Small intestine (tissue), 16 donors: ENCODE measurements around the gene OR56A4. TPM values are rescaled to one million over a fixed set of nuclear protein-coding genes. Genes with fewer than 3 reads are reported as not detected.
A peak's percentile ranks its signal among the peaks of the same experiment; 100 is the strongest.

Source experiments
- DNase-seq, 2 donors: peaks; one replicate each; pipeline versions ENCODE4 v3.0.0 to v3.0.0-alpha.2; 2013
- FAIRE-seq: peaks from 2 replicates; lab custom pipeline; 2012; peaks lifted over from hg19 to GRCh38; lab: Jason Lieb, UNC
- H3K27ac ChIP-seq, 3 donors: one replicate each; pipeline ENCODE4 v1.5.1; 2013; ENCODE audit warnings: low read length in 2 of 3, mild to moderate bottlenecking in 2 of 3, control low read depth in 1 of 3, inconsistent platforms in 1 of 3, low read depth in 1 of 3, moderate library complexity in 1 of 3
- H3K27me3 ChIP-seq, 3 donors: one replicate each; pipeline ENCODE4 v1.6.1; 2013; ENCODE audit warnings: low read length in 3 of 3, inconsistent platforms in 1 of 3; ENCODE audit not compliant: control insufficient read depth in 3 of 3, insufficient read depth in 3 of 3
- H3K36me3 ChIP-seq, 3 donors: one replicate each; pipeline ENCODE4 v1.6.1; 2013; ENCODE audit warnings: low read length in 3 of 3, inconsistent platforms in 1 of 3, low read depth in 1 of 3, mild to moderate bottlenecking in 1 of 3, moderate library complexity in 1 of 3; ENCODE audit not compliant: control insufficient read depth in 3 of 3, insufficient read depth in 2 of 3
- H3K4me1 ChIP-seq, 3 donors: one replicate each; pipeline ENCODE4 v1.6.1; 2013; ENCODE audit warnings: low read length in 2 of 3, inconsistent platforms in 1 of 3, low read depth in 1 of 3, mild to moderate bottlenecking in 1 of 3, moderate library complexity in 1 of 3; ENCODE audit not compliant: control insufficient read depth in 3 of 3, insufficient read depth in 2 of 3
- H3K4me3 ChIP-seq, 3 donors: one replicate each; pipeline ENCODE4 v1.5.1; 2013; ENCODE audit warnings: low read length in 3 of 3, control low read depth in 1 of 3, inconsistent platforms in 1 of 3, low read depth in 1 of 3, mild to moderate bottlenecking in 1 of 3, moderate library complexity in 1 of 3
- H3K9me3 ChIP-seq, 2 donors: one replicate each; pipeline ENCODE4 v1.6.1; 2013; ENCODE audit warnings: low read depth in 1 of 2, low read length in 1 of 2; ENCODE audit not compliant: control insufficient read depth in 2 of 2, insufficient read depth in 1 of 2
- WGBS, 3 donors: extraction: QIAGEN DNeasy Blood & Tissue Kit; methylation state at CpG; one replicate each; pipeline ENCODE4 v1.1.7; 2013; 5-methylcytosine and 5-hydroxymethylcytosine counted together
- long read RNA-seq, 10 donors: transcript quantifications; one replicate each; lab custom pipeline, GENCODE V29; 2026
- polyA plus RNA-seq, 4 donors: library from polyadenylated mRNA; stranded (reverse) in 3 of 4; unstranded in 1 of 4; fragments of 200-250 nt in 3 of 4; fragments of 120-200 nt in 1 of 4; gene quantifications; one replicate each; pipeline versions ENCODE4 v1.2.1 to v1.2.3, GENCODE V29; 2013
- donor health status: healthy with polysubstance abuse.
- donor health status: control.
- donor health status: control.
- donor health status: Bipolar disorder and iron deficiency.
- donor health status: healthy.

The OR56A4 gene
- polyA plus RNA-seq: under 1 TPM in 1 of 4 donors, not detected in 3; 0.01 TPM
- long read RNA-seq, donor 1: 0 reads
- long read RNA-seq, donor 2: 0 reads
- long read RNA-seq, donor 3: 0 reads
- long read RNA-seq, donor 4: 0 reads
- long read RNA-seq, donor 5: 0 reads
- long read RNA-seq, donor 6: 0 reads
- long read RNA-seq, donor 7: 0 reads
- long read RNA-seq, donor 8: 0 reads
- long read RNA-seq, donor 9: 0 reads
- long read RNA-seq, donor 10: 0 reads

- no peak within 1 kb of the TSS for H3K27ac ChIP-seq
- H3K4me1 ChIP-seq: no peaks in the 10 kb centered on the region
- peaks cover 0 to 3% (median 0%) of the 10 kb centered on the region in 3 donors for H3K27me3 ChIP-seq
- H3K4me3 ChIP-seq: no peak within 1 kb of the TSS
- no peaks in the 10 kb centered on the region for H3K9me3 ChIP-seq
- no peak for DNase-seq
- no peak for FAIRE-seq
- H3K36me3 ChIP-seq: no peaks in the 10 kb centered on the region
Measured at GRCh38 chr11:6006846-6007245, at the start of gene OR56A4. TSS of gene OR56A4 (minus strand) at chr11:6006946. CDS start at chr11:6002992, 3,954 bp downstream.

- DNase-seq: no peak
- Histone ChIP-seq H3K36me3 (no peaks in the 10 kb centered on the region), H3K9me3 (no peaks in the 10 kb centered on the region), H3K27ac (no peak overlapping the region), H3K27me3 (peaks cover 0 to 3% (median 0%) of the 10 kb centered on the region in 3 donors), H3K4me3 (no peak overlapping the region), H3K4me1 (no peaks in the 10 kb centered on the region)
- FAIRE-seq: no peak
Measured at GRCh38 chr11:6055569-6055968, 48.8 kb upstream of the OR56A4 start.

- H3K27me3 ChIP-seq: peaks cover 0 to 3% (median 0%) of the 10 kb centered on the region in 3 donors
- 47 to 65% (median 56%) methylated on average over 3 of the region's 3 CpGs for WGBS, 3 donors
- no peaks in the 10 kb centered on the region for H3K9me3 ChIP-seq
- no peaks in the 10 kb centered on the region for H3K4me1 ChIP-seq
- no peaks in the 10 kb centered on the region for H3K36me3 ChIP-seq
- no peak overlapping the region for H3K4me3 ChIP-seq
- H3K27ac ChIP-seq: no peak overlapping the region
- DNase-seq (no peak), FAIRE-seq (no peak)
Measured at GRCh38 chr11:6052374-6052773, 45.6 kb upstream of the OR56A4 start.

- no peaks in the 10 kb centered on the region for H3K27me3 ChIP-seq
- no peak overlapping the region for H3K27ac ChIP-seq
- no peaks in the 10 kb centered on the region for H3K36me3 ChIP-seq
- H3K9me3 ChIP-seq: no peaks in the 10 kb centered on the region
- no peaks in the 10 kb centered on the region for H3K4me1 ChIP-seq
- WGBS, 3 donors: 38 to 48% (median 46%) methylated on average over 4 of the region's 4 CpGs
- DNase-seq (no peak), FAIRE-seq (no peak)
- no peak overlapping the region for H3K4me3 ChIP-seq
Measured at GRCh38 chr11:6040874-6041273, 34.1 kb upstream of the OR56A4 start.

- Histone ChIP-seq H3K27ac (no peak within 1 kb of the TSS), H3K36me3 (no peaks in the 10 kb centered on the region), H3K9me3 (no peaks in the 10 kb centered on the region), H3K27me3 (no peaks in the 10 kb centered on the region), H3K4me1 (no peaks in the 10 kb centered on the region), H3K4me3 (no peak within 1 kb of the TSS)
- FAIRE-seq (no peak), DNase-seq (no peak)
- 86 to 89% (median 88%) methylated on average over 1 of the region's 1 CpG for WGBS, 3 donors
Measured at GRCh38 chr11:6030708-6031405, 24.1 kb upstream of the OR56A4 start, which contains the start of gene OR56A1. TSS of gene OR56A1 (minus strand) at chr11:6030758. CDS start at chr11:6027692, 3,066 bp downstream.

- no peaks in the 10 kb centered on the region for H3K9me3 ChIP-seq
- no peaks in the 10 kb centered on the region for H3K4me1 ChIP-seq
- peaks cover 0 to 5% (median 0%) of the 10 kb centered on the region in 3 donors for H3K27me3 ChIP-seq
- H3K4me3 ChIP-seq: no peak overlapping the region
- FAIRE-seq (no peak), DNase-seq (no peak)
- 79 to 89% (median 85%) methylated on average over 1 of the region's 1 CpG for WGBS, 3 donors
- no peak overlapping the region for H3K27ac ChIP-seq
- no peaks in the 10 kb centered on the region for H3K36me3 ChIP-seq
Measured at GRCh38 chr11:6027501-6027900, 20.8 kb upstream of the OR56A4 start.

GRCh38 chr11:6025056-6025455 lies 18.3 kb upstream of the OR56A4 start:
- FAIRE-seq: no peak
- WGBS, 3 donors: 56 to 74% (median 58%) methylated on average over 2 of the region's 2 CpGs
- no peaks in the 10 kb centered on the region for H3K36me3 ChIP-seq

GRCh38 chr11:6022956-6023355 lies 16.2 kb upstream of the OR56A4 start:
- H3K27me3 ChIP-seq: peaks cover 0 to 5% (median 0%) of the 10 kb centered on the region in 3 donors
- H3K4me3 ChIP-seq: no peak overlapping the region
- H3K27ac ChIP-seq: no peak overlapping the region
- FAIRE-seq (no peak), DNase-seq (peak; percentile 37 to 62)
- H3K36me3 ChIP-seq: no peaks in the 10 kb centered on the region
- 0 to 1% (median 1%) methylated on average over 4 of the region's 4 CpGs for WGBS, 3 donors
- H3K4me1 ChIP-seq: no peaks in the 10 kb centered on the region
- H3K9me3 ChIP-seq: no peaks in the 10 kb centered on the region

More at GRCh38 chr11:6025056-6025455, 18.3 kb upstream of the OR56A4 start:
- Histone ChIP-seq H3K4me1 (no peaks in the 10 kb centered on the region), H3K27me3 (peaks cover 0 to 5% (median 0%) of the 10 kb centered on the region in 3 donors), H3K4me3 (no peak overlapping the region), H3K9me3 (no peaks in the 10 kb centered on the region), H3K27ac (no peak overlapping the region)
- DNase-seq: no peak
